Tibial nerve (tissue), 4 donors: ENCODE data around the gene HIP1. TPM values are rescaled to one million over a fixed set of nuclear protein-coding genes. Genes with fewer than 3 reads are reported as not detected.
"Not testable (repeated sequence)": the region's sequence is repeated elsewhere in the genome, so short reads cannot be mapped to it uniquely, and the experiment has no call there.

Experiments used
- DNase-seq, 2 donors: peaks; one replicate each; pipeline ENCODE4 v3.0.0-alpha.2; 2019; ENCODE audit warnings: low spot score in 2 of 2
- H3K27ac ChIP-seq, 4 donors: fragments of 200-600 bp; sonication (generic) in 3 of 4; one replicate each; pipeline ENCODE4 v1.5.1; 2017 to 2019; ENCODE audit warnings: mild to moderate bottlenecking in 1 of 4
- H3K27me3 ChIP-seq, 2 donors: fragments of 200-600 bp; sonication (generic) in 1 of 2; one replicate each; pipeline versions ENCODE4 v1.5.1 to v1.6.0; 2017 to 2019
- H3K36me3 ChIP-seq, 3 donors: fragments of 200-600 bp; sonication (generic); one replicate each; pipeline ENCODE4 v1.5.1; 2018 to 2019
- H3K4me1 ChIP-seq, 4 donors: fragments of 200-600 bp; sonication (generic) in 3 of 4; one replicate each; pipeline ENCODE4 v1.5.1; 2017 to 2019
- H3K4me3 ChIP-seq, 4 donors: fragments of 200-600 bp; sonication (generic) in 3 of 4; one replicate each; pipeline ENCODE4 v1.5.1; 2017 to 2019; ENCODE audit warnings: mild to moderate bottlenecking in 1 of 4, moderate library complexity in 1 of 4
- H3K9me3 ChIP-seq, 4 donors: fragments of 200-600 bp; sonication (generic) in 3 of 4; one replicate each; pipeline ENCODE4 v1.5.1; 2017 to 2019
- CTCF ChIP-seq, 5 experiments: fragments of 200-600 bp in 3 of 5; fragments of 450-650 bp in 2 of 5; sonication (generic) in 3 of 5; IDR thresholded peaks; one replicate each; pipeline ENCODE4 v1.5.1; 2016 to 2019; ENCODE audit warnings: antibody characterized with exemption in 5 of 5, mild to moderate bottlenecking in 3 of 5, moderate library complexity in 2 of 5
- EP300 ChIP-seq, 2 donors: sonication (generic); formaldehyde crosslinking; IDR thresholded peaks; one replicate each; pipeline ENCODE4 v1.6.1; 2017; ENCODE audit warnings: antibody characterized with exemption in 2 of 2, mild to moderate bottlenecking in 1 of 2
- POLR2A ChIP-seq, 2 donors: fragments of 450-650 bp; IDR thresholded peaks; one replicate each; pipeline ENCODE4 v1.6.1; 2017; ENCODE audit warnings: antibody characterized with exemption in 2 of 2, mild to moderate bottlenecking in 2 of 2, moderate library complexity in 2 of 2
- WGBS, 2 donors: methylation state at CpG; one replicate each; pipeline ENCODE4 v1.1.5; 2018; 5-methylcytosine and 5-hydroxymethylcytosine counted together
- total RNA-seq, 4 donors: library from RNA; depleted of rRNA; stranded (reverse); fragments of >200 nt; gene quantifications; one replicate each; pipeline ENCODE4 v1.1.0, GENCODE V29; 2016

HIP1 gene
- total RNA-seq, 4 donors from 2014 or later = 43.2 to 59.7 (median 49.8) TPM

GRCh38 chr7:75573477-75574019 is 165.2 kb downstream of the HIP1 start:
- Histone ChIP-seq H3K27ac (no peak overlapping the region), H3K4me3 (no peak overlapping the region), H3K9me3 (no peaks in the 10 kb centered on the region), H3K4me1 (no peaks in the 10 kb centered on the region), H3K27me3 (no peaks in the 10 kb centered on the region), H3K36me3 (peaks cover 3 to 98% (median 7%) of the 10 kb centered on the region in 3 donors)
- no peak for DNase-seq
- TF ChIP-seq EP300 (IDR thresholded peaks at IDR 0.05) = no peak
- TF ChIP-seq POLR2A (IDR thresholded peaks at IDR 0.05) = no peak
- no peak for TF ChIP-seq CTCF (IDR thresholded peaks at IDR 0.05)
- WGBS, 2 donors = 92 to 96% methylated on average over 14 of the region's 14 CpGs

GRCh38 chr7:75572814-75573213 is 165.9 kb downstream of the HIP1 start:
- no peak overlapping the region for H3K27ac ChIP-seq
- no peaks in the 10 kb centered on the region for H3K27me3 ChIP-seq
- DNase-seq = no peak
- peaks cover 5 to 98% (median 7%) of the 10 kb centered on the region in 3 donors for H3K36me3 ChIP-seq
- TF ChIP-seq EP300 (IDR thresholded peaks at IDR 0.05) = no peak
- TF ChIP-seq CTCF (IDR thresholded peaks at IDR 0.05) = no peak
- no peaks in the 10 kb centered on the region for H3K9me3 ChIP-seq
- no peaks in the 10 kb centered on the region for H3K4me1 ChIP-seq
- no peak overlapping the region for H3K4me3 ChIP-seq
- WGBS, 2 donors = 84 to 85% methylated on average over 9 to 10 of the region's 11 CpGs

- no peak overlapping the region for H3K4me3 ChIP-seq
- no peaks in the 10 kb centered on the region for H3K4me1 ChIP-seq
- 89% methylated on average over 3 of the region's 5 CpGs for WGBS, 2 donors
- no peak overlapping the region for H3K27ac ChIP-seq
- peaks cover 7 to 98% (median 8%) of the 10 kb centered on the region in 3 donors for H3K36me3 ChIP-seq
- DNase-seq = no peak
- H3K27me3 ChIP-seq = no peaks in the 10 kb centered on the region
- no peaks in the 10 kb centered on the region for H3K9me3 ChIP-seq
- TF ChIP-seq CTCF (IDR thresholded peaks at IDR 0.05) (no peak), POLR2A (IDR thresholded peaks at IDR 0.05) (no peak), EP300 (IDR thresholded peaks at IDR 0.05) (no peak)
Observed at GRCh38 chr7:75572396-75572795, 166.3 kb downstream of the HIP1 start.

- H3K36me3 ChIP-seq = peaks cover 7 to 98% (median 8%) of the 10 kb centered on the region in 3 donors
- no peak overlapping the region for H3K27ac ChIP-seq
- H3K4me1 ChIP-seq = peaks cover 0 to 3% (median 0%) of the 10 kb centered on the region in 4 donors
- DNase-seq = no peak
- TF ChIP-seq CTCF (IDR thresholded peaks at IDR 0.05) = no peak
- no peak for TF ChIP-seq POLR2A (IDR thresholded peaks at IDR 0.05)
- TF ChIP-seq EP300 (IDR thresholded peaks at IDR 0.05) = no peak
- 94% methylated on average over 4 of the region's 4 CpGs for WGBS, 2 donors
- no peak overlapping the region for H3K4me3 ChIP-seq
- no peaks in the 10 kb centered on the region for H3K27me3 ChIP-seq
- H3K9me3 ChIP-seq = no peaks in the 10 kb centered on the region
Observed at GRCh38 chr7:75571209-75571608, 167.5 kb downstream of the HIP1 start.

DNA sequence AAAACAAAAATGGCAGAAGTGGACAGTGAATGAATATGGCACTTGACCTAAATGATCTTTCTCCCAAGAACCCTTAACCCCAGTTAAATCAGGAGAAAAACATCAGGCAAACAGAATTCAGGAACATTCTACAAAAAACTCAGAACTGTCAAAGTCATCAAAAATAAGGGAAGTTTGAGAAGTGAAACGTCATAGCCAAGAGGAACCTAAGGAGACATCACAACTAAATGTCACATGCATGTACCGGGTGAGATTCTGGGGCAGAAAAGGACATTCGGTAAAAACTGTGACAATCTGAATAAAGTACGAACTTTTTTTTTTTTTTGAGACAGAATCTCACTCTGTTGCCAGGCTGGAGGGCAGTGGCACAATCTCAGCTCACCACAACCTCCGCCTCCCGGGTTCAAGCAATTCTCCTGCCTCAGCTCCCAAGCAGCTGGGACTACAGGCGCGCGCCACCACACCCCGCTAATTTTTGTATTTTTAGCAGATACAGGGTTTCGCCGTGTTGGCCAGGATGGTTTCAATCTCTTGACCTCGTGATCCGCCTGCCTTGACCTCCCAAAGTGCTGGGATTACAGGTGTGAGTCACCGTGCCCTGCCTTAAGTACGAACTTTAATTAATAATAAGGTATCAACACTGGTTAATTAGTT is 169.0 kb downstream of the HIP1 start:
- 90 to 93% methylated on average over 16 of the region's 16 CpGs for WGBS, 2 donors
- H3K27me3 ChIP-seq, H3K4me3 ChIP-seq, DNase-seq, H3K9me3 ChIP-seq: not testable (repeated sequence)
- Histone ChIP-seq H3K27ac (peak overlapping the region in 2 of 4 donors; percentile 23 to 51), H3K4me1 (peaks cover 0 to 17% (median 0%) of the 10 kb centered on the region in 4 donors), H3K36me3 (peaks cover 7 to 97% (median 8%) of the 10 kb centered on the region in 3 donors)
- TF ChIP-seq EP300 (IDR thresholded peaks at IDR 0.05) = peak; percentile 58 to 80
